Measurements from ENCODE around the gene ZNF326. TPM values are rescaled to one million over a fixed set of nuclear protein-coding genes. Genes with fewer than 3 reads are reported as not detected.
A peak's percentile ranks its signal among the peaks of the same experiment; 100 is the strongest.
"Not testable (repeated sequence)": the region's sequence is repeated elsewhere in the genome, so short reads cannot be mapped to it uniquely, and the experiment has no call there.

ZNF326 gene
- total RNA-seq, 1 experiment from 2014 or later = 39.0 TPM

- Histone ChIP-seq H4K91ac (ENCODE audit: insufficient read length, low read depth, low read length) (no peak overlapping the region), H2AK5ac (ENCODE audit: insufficient read length, low read length) (no peak overlapping the region), H3K27ac (ENCODE audit: insufficient read length, low read depth, low read length) (no peak overlapping the region), H4K5ac (ENCODE audit: insufficient read length, low read depth, low read length) (no peak overlapping the region), H3K4me2 (ENCODE audit: insufficient read depth, insufficient read length, low read length) (no peak overlapping the region), H4K8ac (replicated peaks; ENCODE audit: insufficient read length, low read depth, low read length) (no peak overlapping the region), H3K18ac (ENCODE audit: insufficient read length, low read depth, low read length) (no peak overlapping the region), H3K23ac (ENCODE audit: insufficient read length, low read depth, low read length) (no peak overlapping the region), H3K4me1 (ENCODE audit: insufficient read depth, low read length) (0 out of 2 replicates have a peak, but pooled peaks cover 3% of the 10 kb centered on the region), H3K23me2 (ENCODE audit: insufficient read length, low read depth, low read length, poor library complexity, severe bottlenecking) (no peaks in the 10 kb centered on the region), H2BK12ac (ENCODE audit: insufficient read length, low read depth, low read length) (no peak overlapping the region), H2BK5ac (ENCODE audit: insufficient read length, low read length) (no peak overlapping the region), H3K27me3 (ENCODE audit: insufficient read depth, low read length) (no peaks in the 10 kb centered on the region), H2BK15ac (ENCODE audit: low read depth, low read length) (no peak overlapping the region), H3K79me2 (ENCODE audit: insufficient read depth, low read length) (no peaks in the 10 kb centered on the region), H3K4ac (ENCODE audit: low read depth, low read length) (no peak overlapping the region), H3K79me1 (ENCODE audit: insufficient read depth, low read depth, low read length, poor library complexity, severe bottlenecking) (no peaks in the 10 kb centered on the region), H2BK120ac (ENCODE audit: low read depth, low read length, poor library complexity, severe bottlenecking) (no peak overlapping the region), H4K20me1 (ENCODE audit: control insufficient read depth, insufficient read depth, insufficient read length) (no peaks in the 10 kb centered on the region), H3T11ph (ENCODE audit: low read length) (no peak overlapping the region), H3K9ac (ENCODE audit: extremely low read depth, insufficient read length, low read length) (no peak overlapping the region), H3K56ac (ENCODE audit: insufficient read length, low read depth, low read length) (no peak overlapping the region), H2BK20ac (ENCODE audit: low read depth, low read length, poor library complexity, severe bottlenecking) (no peak overlapping the region), H3K9me3 (ENCODE audit: control insufficient read depth, low read depth, low read length) (no peaks in the 10 kb centered on the region), H3K14ac (ENCODE audit: insufficient read depth, low read length) (no peak overlapping the region), H2AFZ (ENCODE audit: low read length) (no peak overlapping the region)
- TF ChIP-seq, protein P1, sequence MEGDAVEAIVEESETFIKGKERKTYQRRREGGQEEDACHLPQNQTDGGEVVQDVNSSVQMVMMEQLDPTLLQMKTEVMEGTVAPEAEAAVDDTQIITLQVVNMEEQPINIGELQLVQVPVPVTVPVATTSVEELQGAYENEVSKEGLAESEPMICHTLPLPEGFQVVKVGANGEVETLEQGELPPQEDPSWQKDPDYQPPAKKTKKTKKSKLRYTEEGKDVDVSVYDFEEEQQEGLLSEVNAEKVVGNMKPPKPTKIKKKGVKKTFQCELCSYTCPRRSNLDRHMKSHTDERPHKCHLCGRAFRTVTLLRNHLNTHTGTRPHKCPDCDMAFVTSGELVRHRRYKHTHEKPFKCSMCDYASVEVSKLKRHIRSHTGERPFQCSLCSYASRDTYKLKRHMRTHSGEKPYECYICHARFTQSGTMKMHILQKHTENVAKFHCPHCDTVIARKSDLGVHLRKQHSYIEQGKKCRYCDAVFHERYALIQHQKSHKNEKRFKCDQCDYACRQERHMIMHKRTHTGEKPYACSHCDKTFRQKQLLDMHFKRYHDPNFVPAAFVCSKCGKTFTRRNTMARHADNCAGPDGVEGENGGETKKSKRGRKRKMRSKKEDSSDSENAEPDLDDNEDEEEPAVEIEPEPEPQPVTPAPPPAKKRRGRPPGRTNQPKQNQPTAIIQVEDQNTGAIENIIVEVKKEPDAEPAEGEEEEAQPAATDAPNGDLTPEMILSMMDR (conservative IDR thresholded peaks at IDR 0.05) = no peak
- Mint-ChIP-seq H3K4me1 (peaks cover 5% of the 10 kb centered on the region in 2 experiments; a peak in 3 of 4 replicates), H3K27me3 (ENCODE audit: low read depth) (no peaks in the 10 kb centered on the region), H3K9me3 (no peaks in the 10 kb centered on the region; a peak in 1 of 5 replicates), H3K4me3 (no peak overlapping the region; a peak in 1 of 5 replicates), H3K36me3 (ENCODE audit: insufficient read depth in 1 of 3, low read depth in 3 of 3) (0 out of 7 replicates have a peak, but pooled peaks cover 0 to 4% (median 0%) of the 10 kb centered on the region in 3 experiments), H3K27ac (peak overlapping the region in 1 of 3 experiments; percentile 52; a peak in 1 of 7 replicates)
- no CpG with 5 or more reads among the region's 4 CpGs for WGBS (ENCODE audit: extremely low coverage, insufficient read length, low lambda C conversion rate)
- no peak for DNase-seq
Measured at GRCh38 chr1:89980605-89981004, 14.3 kb upstream of the ZNF326 start.

GRCh38 chr1:89982846-89983245, 12.1 kb upstream of the ZNF326 start:
- not testable (repeated sequence) for H3K27me3 Mint-ChIP-seq (ENCODE audit: low read depth); H3T11ph ChIP-seq (ENCODE audit: low read length); H3K27me3 ChIP-seq (ENCODE audit: insufficient read depth, low read length); H3K23ac ChIP-seq (ENCODE audit: insufficient read length, low read depth, low read length); H3K9me3 ChIP-seq (ENCODE audit: control insufficient read depth, low read depth, low read length); H4K91ac ChIP-seq (ENCODE audit: insufficient read length, low read depth, low read length); H2BK120ac ChIP-seq (ENCODE audit: low read depth, low read length, poor library complexity, severe bottlenecking); H2AK5ac ChIP-seq (ENCODE audit: insufficient read length, low read length); H3K4me1 Mint-ChIP-seq; H2BK15ac ChIP-seq (ENCODE audit: low read depth, low read length); DNase-seq; H3K27ac Mint-ChIP-seq; H3K56ac ChIP-seq (ENCODE audit: insufficient read length, low read depth, low read length); H3K14ac ChIP-seq (ENCODE audit: insufficient read depth, low read length); H3K4ac ChIP-seq (ENCODE audit: low read depth, low read length); H4K20me1 ChIP-seq (ENCODE audit: control insufficient read depth, insufficient read depth, insufficient read length); H2BK12ac ChIP-seq (ENCODE audit: insufficient read length, low read depth, low read length); H2BK20ac ChIP-seq (ENCODE audit: low read depth, low read length, poor library complexity, severe bottlenecking); H3K79me1 ChIP-seq (ENCODE audit: insufficient read depth, low read depth, low read length, poor library complexity, severe bottlenecking); H3K79me2 ChIP-seq (ENCODE audit: insufficient read depth, low read length); H2BK5ac ChIP-seq (ENCODE audit: insufficient read length, low read length); H3K4me1 ChIP-seq (ENCODE audit: insufficient read depth, low read length); H3K4me2 ChIP-seq (ENCODE audit: insufficient read depth, insufficient read length, low read length); H4K8ac ChIP-seq (replicated peaks; ENCODE audit: insufficient read length, low read depth, low read length); H3K27ac ChIP-seq (ENCODE audit: insufficient read length, low read depth, low read length); H2AFZ ChIP-seq (ENCODE audit: low read length); H3K9ac ChIP-seq (ENCODE audit: extremely low read depth, insufficient read length, low read length); H3K18ac ChIP-seq (ENCODE audit: insufficient read length, low read depth, low read length); H3K36me3 Mint-ChIP-seq (ENCODE audit: insufficient read depth in 1 of 3, low read depth in 3 of 3); H3K9me3 Mint-ChIP-seq; H4K5ac ChIP-seq (ENCODE audit: insufficient read length, low read depth, low read length); H3K23me2 ChIP-seq (ENCODE audit: insufficient read length, low read depth, low read length, poor library complexity, severe bottlenecking); H3K4me3 Mint-ChIP-seq
- WGBS (ENCODE audit: extremely low coverage, insufficient read length, low lambda C conversion rate) = no CpG with 5 or more reads among the region's 2 CpGs

All from H9 (cell line).